Body of pancreas (tissue), 4 donors: ENCODE measurements around the gene MRPS27. TPM values are rescaled to one million over a fixed set of nuclear protein-coding genes. Genes with fewer than 3 reads are reported as not detected.

Source experiments
- ATAC-seq: fragments of 150-250 bp; one replicate; pipeline ENCODE4 v1.9.1; 2016
- DNase-seq, 4 donors: peaks; one replicate each; pipeline ENCODE4 v3.0.0-alpha.2; 2019
- H3K27ac ChIP-seq, 4 donors: fragments of 200-600 bp; sonication (generic); 1 replicate in 3 of 4; 2 replicates in 1 of 4; pipeline versions ENCODE4 v1.5.1 to v1.6.1; 2016 to 2019; ENCODE audit warnings: mild to moderate bottlenecking in 1 of 4, mixed read lengths in 1 of 4, moderate library complexity in 1 of 4
- H3K27me3 ChIP-seq, 2 donors: fragments of 200-600 bp; sonication (generic); one replicate each; pipeline ENCODE4 v1.6.0; 2016; ENCODE audit warnings: mild to moderate bottlenecking in 1 of 2
- H3K36me3 ChIP-seq, 2 donors: fragments of 200-600 bp; sonication (generic); replicated peaks in 1 of 2; 2 replicates each; pipeline ENCODE4 v1.5.1; 2016; ENCODE audit warnings: low read depth in 2 of 2; ENCODE audit not compliant: insufficient read depth in 1 of 2
- H3K4me1 ChIP-seq: fragments of 200-600 bp; sonication (generic); one replicate; pipeline ENCODE4 v1.6.0; 2016
- H3K4me3 ChIP-seq, 2 donors: fragments of 200-600 bp; sonication (generic); 1 replicate in 1 of 2; 2 replicates in 1 of 2; pipeline ENCODE4 v1.5.1; 2016 to 2019
- H3K9me3 ChIP-seq, 3 donors: fragments of 200-600 bp; sonication (generic); 1 replicate in 2 of 3; 2 replicates in 1 of 3; pipeline ENCODE4 v1.5.1; 2016
- POLR2A ChIP-seq, 3 donors: fragments of 450-650 bp; IDR thresholded peaks; one replicate each; pipeline ENCODE4 v1.6.1; 2016; ENCODE audit warnings: antibody characterized with exemption in 3 of 3, mild to moderate bottlenecking in 2 of 3
- WGBS, 2 donors: methylation state at CpG; one replicate each; pipeline ENCODE4 v1.1.5; 2017; 5-methylcytosine and 5-hydroxymethylcytosine counted together
- intact Hi-C: fragments of 100-400 bp; cut with DNase I; formaldehyde crosslinking; loops from one replicate; pipeline ENCODE4 v1.15.1; 2023
- total RNA-seq, 2 donors: library from RNA; depleted of rRNA; stranded (reverse); fragments of >200 nt; gene quantifications; one replicate each; pipeline ENCODE4 v1.1.0, GENCODE V29; 2016
- TF ChIP-seq, protein P1 (sequence below), 7 experiments: fragments of 450-650 bp in 4 of 7; fragments of 200-600 bp in 3 of 7; sonication (generic) in 3 of 7; IDR thresholded peaks; one replicate each; pipeline ENCODE4 v1.5.1; 2016 to 2019; ENCODE audit warnings: antibody characterized with exemption in 7 of 7

Gene MRPS27
- total RNA-seq, 2 donors from 2014 or later: 25.4 to 52.7 TPM

GRCh38 chr5:72267685-72268084, 52.4 kb downstream of the MRPS27 start:
- H3K27ac ChIP-seq: no peak overlapping the region
- no peaks in the 10 kb centered on the region for H3K9me3 ChIP-seq
- H3K27me3 ChIP-seq: no peaks in the 10 kb centered on the region
- no peak overlapping the region for H3K4me3 ChIP-seq
- TF ChIP-seq, protein P1, sequence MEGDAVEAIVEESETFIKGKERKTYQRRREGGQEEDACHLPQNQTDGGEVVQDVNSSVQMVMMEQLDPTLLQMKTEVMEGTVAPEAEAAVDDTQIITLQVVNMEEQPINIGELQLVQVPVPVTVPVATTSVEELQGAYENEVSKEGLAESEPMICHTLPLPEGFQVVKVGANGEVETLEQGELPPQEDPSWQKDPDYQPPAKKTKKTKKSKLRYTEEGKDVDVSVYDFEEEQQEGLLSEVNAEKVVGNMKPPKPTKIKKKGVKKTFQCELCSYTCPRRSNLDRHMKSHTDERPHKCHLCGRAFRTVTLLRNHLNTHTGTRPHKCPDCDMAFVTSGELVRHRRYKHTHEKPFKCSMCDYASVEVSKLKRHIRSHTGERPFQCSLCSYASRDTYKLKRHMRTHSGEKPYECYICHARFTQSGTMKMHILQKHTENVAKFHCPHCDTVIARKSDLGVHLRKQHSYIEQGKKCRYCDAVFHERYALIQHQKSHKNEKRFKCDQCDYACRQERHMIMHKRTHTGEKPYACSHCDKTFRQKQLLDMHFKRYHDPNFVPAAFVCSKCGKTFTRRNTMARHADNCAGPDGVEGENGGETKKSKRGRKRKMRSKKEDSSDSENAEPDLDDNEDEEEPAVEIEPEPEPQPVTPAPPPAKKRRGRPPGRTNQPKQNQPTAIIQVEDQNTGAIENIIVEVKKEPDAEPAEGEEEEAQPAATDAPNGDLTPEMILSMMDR (IDR thresholded peaks at IDR 0.05): no peak
- no peak for TF ChIP-seq POLR2A (IDR thresholded peaks at IDR 0.05)
- intact Hi-C loops: no loop called here
- no peak for ATAC-seq
- H3K4me1 ChIP-seq: peaks cover 5% of the 10 kb centered on the region
- DNase-seq: no peak
- H3K36me3 ChIP-seq: no peaks in the 10 kb centered on the region

GRCh38 chr5:72266862-72267261, 53.2 kb downstream of the MRPS27 start:
- WGBS, 2 donors: 94 to 95% methylated on average over 2 of the region's 2 CpGs
- no peak overlapping the region for H3K4me3 ChIP-seq
- no peak for DNase-seq
- H3K27ac ChIP-seq: no peak overlapping the region
- no peaks in the 10 kb centered on the region for H3K27me3 ChIP-seq
- TF ChIP-seq, protein P1 (IDR thresholded peaks at IDR 0.05): no peak
- no peak for TF ChIP-seq POLR2A (IDR thresholded peaks at IDR 0.05)
- peaks cover 5% of the 10 kb centered on the region for H3K4me1 ChIP-seq
- intact Hi-C loops: no loop called here
- H3K36me3 ChIP-seq: no peaks in the 10 kb centered on the region
- no peak for ATAC-seq
- no peaks in the 10 kb centered on the region for H3K9me3 ChIP-seq

DNA sequence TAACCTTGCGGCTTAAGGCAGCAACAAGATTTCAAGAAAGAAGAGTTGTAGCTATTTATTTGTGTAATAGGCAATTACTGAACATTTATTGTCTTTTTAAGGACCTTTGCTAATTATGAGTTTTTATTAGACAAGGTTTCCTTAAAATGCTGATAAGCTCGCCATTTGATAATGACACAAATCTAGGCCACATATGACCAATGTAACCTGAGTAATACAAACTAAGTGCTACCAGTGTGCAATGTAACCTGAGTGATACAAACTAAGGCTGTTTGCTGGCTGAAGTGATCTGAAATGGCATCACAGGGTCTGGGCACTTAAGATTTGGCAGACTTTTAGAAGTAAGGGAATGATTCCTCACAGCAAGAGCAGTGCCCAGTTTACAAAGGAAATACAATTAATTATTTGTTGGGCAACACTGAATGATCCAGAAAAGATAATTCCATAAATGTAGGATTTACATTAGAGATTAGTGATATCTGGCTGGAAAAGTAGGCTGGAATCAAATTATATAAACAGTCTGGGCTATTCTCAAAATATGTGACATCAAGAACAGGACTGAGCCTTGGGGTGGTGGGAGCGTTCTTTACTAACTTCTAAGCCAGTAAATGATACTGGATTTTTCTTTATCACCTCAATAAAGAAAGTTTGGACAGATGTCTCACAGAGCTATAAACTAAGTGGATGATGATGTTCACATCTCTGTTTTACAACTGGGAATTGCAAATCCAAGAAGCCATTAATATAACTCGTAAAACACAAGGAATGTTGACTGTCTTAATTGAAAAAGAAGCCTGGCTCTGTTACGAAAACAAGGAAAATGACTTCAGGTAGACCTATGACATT, 54.8 kb downstream of the MRPS27 start:
- Histone ChIP-seq H3K4me1 (peaks cover 5% of the 10 kb centered on the region), H3K36me3 (no peaks in the 10 kb centered on the region), H3K27ac (no peak overlapping the region), H3K27me3 (no peaks in the 10 kb centered on the region), H3K4me3 (no peak overlapping the region), H3K9me3 (no peaks in the 10 kb centered on the region)
- TF ChIP-seq, protein P1 (IDR thresholded peaks at IDR 0.05): no peak
- TF ChIP-seq POLR2A (IDR thresholded peaks at IDR 0.05): no peak
- ATAC-seq: no peak
- WGBS, 2 donors: 87 to 89% methylated on average over 5 of the region's 5 CpGs
- intact Hi-C loops: no loop called here
- DNase-seq: no peak

GRCh38 chr5:72256536-72256935, 63.5 kb downstream of the MRPS27 start:
- DNase-seq (no peak), ATAC-seq (no peak)
- H3K27ac ChIP-seq: no peak overlapping the region
- peaks cover 5% of the 10 kb centered on the region for H3K4me1 ChIP-seq
- intact Hi-C loops: no loop called here
- no peak for TF ChIP-seq POLR2A (IDR thresholded peaks at IDR 0.05)
- TF ChIP-seq, protein P1 (IDR thresholded peaks at IDR 0.05): no peak
- H3K27me3 ChIP-seq: no peaks in the 10 kb centered on the region
- H3K4me3 ChIP-seq: no peak overlapping the region
- WGBS, 2 donors: 78 to 83% methylated on average over 2 of the region's 2 CpGs
- H3K9me3 ChIP-seq: no peaks in the 10 kb centered on the region
- no peaks in the 10 kb centered on the region for H3K36me3 ChIP-seq

DNA sequence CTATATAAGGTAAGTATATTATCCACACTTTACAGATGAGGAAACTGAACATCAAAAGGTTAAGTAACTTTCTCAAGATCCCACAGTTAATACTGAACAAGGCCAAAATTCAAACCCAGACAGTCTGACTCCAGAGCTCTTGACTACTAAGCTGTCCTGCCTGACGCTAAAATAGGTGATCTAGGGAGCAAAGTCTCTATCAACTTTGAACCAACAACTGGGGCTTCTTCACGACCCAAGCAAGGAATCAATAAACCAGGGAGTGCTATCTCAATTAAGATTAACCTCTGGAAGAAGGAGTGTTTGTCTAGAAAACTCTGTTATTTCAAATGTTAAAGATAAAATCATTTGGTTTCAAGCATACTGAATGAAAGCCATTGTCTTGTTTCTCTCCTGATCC, 64.4 kb downstream of the MRPS27 start:
- intact Hi-C loops: no loop called here
- H3K27me3 ChIP-seq: no peaks in the 10 kb centered on the region
- no peaks in the 10 kb centered on the region for H3K9me3 ChIP-seq
- H3K4me3 ChIP-seq: no peak overlapping the region
- ATAC-seq (no peak), DNase-seq (no peak)
- WGBS, 2 donors: 46 to 59% methylated on average over 2 of the region's 2 CpGs
- peaks cover 5% of the 10 kb centered on the region for H3K4me1 ChIP-seq
- no peaks in the 10 kb centered on the region for H3K36me3 ChIP-seq
- no peak for TF ChIP-seq POLR2A (IDR thresholded peaks at IDR 0.05)
- TF ChIP-seq, protein P1 (IDR thresholded peaks at IDR 0.05): no peak
- H3K27ac ChIP-seq: no peak overlapping the region
